ENCODE results near the gene GNB3.

GNB3 gene

DNA sequence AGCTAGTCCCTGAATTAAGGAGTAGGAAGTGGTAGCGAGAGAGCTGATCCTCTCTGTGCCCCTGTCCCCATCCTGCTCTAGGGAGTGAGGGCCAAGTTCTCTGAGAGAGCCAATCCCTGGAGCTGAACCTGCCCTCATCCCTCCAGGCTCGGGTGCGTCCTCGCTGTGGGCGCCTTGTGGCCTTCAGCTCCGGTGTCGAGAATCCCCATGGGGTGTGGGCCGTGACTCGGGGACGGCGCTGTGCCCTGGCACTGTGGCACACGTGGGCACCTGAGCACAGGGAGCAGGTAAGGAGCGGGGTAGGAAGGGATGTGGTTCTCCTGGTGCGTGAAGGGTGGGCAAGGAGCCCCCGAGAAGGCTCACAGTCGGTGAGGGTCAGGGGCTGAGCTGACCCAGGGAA, 1.9 kb upstream of the GNB3 start:
- DNase-seq = no peak

DNA sequence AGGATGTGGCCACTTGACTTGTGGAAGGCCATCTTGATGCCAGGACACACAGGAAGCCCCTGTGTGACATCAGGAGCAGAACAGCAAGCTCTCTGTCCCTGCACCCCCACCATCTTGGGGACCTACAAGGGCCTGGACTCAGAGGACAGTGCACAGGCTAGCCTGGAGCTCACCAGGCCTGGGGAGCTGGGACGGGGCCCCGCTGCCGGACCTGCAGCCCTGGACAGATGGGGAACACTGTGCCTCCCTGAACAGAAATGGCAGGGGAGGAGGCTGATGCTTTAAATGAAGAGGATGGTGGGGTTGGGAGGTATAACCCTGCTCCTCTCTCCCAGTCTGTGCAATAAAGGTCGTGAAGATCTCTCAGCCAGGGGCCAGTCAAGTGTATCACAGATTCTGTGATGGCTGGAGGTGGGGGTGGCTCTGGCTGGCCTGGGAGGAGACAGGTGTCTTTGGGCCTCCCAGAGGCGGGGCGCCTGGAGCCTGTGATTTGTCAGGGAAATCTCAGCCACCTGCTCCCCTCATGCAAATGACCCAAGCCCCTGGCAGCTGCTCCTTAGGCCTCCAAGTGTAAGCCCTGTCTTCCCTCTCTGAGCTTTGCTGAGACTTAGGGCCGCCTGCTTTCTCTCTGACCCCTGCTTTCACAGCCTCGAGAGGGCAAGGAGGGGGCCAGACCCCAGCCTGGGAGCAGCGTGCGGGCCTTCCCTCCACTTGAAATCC, 1.1 kb upstream of the GNB3 start:
- DNase-seq = no peak

DNA sequence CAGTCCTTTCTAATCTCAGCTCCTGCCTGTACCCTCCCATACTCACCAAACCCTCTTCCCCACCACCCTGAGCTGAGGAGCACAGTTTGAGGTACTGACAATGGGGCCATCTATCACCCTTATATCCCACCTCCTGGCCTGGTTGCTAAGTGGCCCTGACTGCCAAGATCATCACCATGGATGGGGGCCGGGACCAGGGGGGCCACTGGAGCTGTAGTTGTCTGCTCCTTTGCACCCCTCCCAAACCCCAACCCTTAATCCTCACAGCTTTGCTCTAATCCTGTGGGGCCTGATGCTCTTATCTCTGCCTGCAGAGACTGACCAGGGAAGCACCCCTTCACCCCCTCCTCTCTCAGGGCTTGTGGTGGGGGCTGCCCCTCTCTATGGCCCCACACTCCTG, 395 bp upstream of the GNB3 start:
- DNase-seq = no peak

DNA sequence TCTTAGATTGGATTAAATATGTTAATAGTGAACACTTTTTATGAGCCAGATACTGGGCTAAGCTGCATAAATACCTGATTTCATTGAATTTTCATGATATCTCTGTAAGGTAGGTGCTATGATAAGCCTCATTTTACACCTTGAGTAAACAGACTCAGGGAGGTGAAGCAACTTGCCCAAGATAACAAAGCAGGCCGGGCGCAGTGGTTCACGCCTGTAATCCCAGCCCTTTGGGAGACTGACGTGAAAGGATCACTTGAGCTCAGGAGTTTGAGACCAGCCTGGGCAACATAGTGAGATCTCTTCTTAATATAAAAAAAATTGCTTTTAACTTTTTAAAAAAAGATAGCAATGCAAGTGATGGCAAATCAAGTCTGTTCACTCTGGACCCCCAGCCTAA, 1.4 kb downstream of the GNB3 start:
- no peak for DNase-seq

DNA sequence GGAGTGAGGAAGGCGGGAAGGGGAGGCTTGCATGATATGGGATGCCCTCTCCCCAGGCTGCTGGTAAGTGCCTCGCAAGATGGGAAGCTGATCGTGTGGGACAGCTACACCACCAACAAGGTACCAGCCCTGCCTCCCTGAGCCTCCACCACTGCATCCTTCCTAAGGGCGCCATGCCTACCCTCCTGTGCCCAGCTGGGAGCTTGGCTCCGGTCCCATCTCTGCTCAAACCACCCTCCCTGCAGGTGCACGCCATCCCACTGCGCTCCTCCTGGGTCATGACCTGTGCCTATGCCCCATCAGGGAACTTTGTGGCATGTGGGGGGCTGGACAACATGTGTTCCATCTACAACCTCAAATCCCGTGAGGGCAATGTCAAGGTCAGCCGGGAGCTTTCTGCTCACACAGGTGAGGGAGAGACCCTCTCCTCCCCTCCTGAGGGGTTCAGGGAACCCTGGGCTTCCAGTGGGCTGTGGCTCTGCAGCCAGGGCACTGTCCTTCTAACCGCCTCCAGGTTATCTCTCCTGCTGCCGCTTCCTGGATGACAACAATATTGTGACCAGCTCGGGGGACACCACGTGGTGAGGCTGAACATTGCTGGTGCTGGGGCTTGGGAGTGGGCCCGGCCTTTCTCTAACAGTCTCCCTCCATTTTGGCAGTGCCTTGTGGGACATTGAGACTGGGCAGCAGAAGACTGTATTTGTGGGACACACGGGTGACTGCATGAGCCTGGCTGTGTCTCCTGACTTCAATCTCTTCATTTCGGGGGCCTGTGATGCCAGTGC, 2.6 kb downstream of the GNB3 start:
- no peak for DNase-seq

DNA sequence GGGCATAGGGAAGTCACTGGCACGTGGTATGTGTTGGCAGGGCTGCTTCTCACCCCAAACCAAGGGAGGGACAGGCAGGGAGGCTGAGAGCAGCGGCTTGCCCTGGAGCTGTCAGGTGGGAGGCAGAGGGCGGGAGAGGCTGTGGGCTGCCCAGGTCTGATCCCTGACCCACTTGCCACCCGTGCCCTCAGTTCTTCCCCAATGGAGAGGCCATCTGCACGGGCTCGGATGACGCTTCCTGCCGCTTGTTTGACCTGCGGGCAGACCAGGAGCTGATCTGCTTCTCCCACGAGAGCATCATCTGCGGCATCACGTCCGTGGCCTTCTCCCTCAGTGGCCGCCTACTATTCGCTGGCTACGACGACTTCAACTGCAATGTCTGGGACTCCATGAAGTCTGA, 4.7 kb downstream of the GNB3 start:
- DNase-seq = no peak

DNA sequence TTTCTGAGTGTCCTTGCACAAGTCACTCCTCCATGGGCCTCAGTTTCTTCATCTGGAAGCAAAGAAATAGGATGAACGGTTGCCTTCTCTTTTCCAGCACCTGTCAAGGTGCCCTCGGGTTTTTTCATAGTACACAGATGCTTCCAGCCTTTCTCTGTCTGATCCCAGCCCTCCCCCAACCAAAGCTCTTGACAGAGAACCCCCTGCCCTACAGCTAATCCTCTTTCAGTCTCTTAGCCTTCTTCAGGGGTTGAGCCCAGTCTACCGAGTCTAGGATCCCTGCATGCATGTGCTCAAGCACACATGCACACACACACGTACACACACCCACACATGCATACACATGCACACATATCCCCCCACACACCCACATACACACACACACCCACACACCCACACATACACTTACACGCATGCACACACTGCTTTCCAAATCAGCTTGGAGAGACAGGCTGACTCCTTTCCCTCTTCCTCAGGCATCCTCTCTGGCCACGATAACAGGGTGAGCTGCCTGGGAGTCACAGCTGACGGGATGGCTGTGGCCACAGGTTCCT, 5.7 kb downstream of the GNB3 start:
- DNase-seq = no peak

DNA sequence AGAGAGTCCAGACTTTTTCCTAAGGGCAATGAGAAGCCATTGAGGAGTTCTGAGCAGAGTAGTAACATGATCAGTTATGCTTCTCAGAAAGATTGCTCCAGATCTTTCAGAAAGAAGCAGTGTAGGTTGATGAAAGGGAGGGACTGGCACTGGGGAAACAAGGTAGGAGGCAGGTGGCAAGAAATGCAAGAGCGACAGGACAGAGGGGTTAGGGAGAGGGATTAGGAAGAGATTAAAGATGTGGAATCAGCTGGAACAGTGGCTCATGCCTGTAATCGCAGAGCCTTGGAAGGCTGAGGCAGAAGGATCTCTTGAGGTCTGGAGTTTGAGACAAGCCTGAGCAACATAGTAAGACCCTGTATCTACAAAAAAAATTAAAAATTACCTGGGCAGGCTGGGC, 7.0 kb downstream of the GNB3 start:
- DNase-seq = no peak

DNA sequence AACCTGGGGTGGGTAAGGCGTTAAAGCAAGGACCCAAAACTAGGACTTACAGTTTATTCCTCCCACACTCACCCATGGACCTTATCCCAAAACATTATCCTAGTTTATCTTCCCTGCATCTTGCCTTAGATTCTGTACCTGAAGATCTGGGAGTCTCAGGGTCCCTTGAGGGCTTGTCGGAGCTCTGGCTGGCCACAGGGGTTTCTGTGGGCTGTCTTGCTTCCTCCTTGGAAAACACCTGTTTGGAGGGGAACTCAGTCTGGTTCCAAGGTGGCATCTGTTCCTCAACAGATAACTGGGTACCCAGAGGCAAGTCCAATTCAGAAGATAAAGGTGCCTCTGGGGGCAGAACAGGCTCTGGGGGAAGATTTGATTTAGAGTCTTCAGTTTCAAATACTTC, 8.7 kb downstream of the GNB3 start:
- no peak for DNase-seq

DNA sequence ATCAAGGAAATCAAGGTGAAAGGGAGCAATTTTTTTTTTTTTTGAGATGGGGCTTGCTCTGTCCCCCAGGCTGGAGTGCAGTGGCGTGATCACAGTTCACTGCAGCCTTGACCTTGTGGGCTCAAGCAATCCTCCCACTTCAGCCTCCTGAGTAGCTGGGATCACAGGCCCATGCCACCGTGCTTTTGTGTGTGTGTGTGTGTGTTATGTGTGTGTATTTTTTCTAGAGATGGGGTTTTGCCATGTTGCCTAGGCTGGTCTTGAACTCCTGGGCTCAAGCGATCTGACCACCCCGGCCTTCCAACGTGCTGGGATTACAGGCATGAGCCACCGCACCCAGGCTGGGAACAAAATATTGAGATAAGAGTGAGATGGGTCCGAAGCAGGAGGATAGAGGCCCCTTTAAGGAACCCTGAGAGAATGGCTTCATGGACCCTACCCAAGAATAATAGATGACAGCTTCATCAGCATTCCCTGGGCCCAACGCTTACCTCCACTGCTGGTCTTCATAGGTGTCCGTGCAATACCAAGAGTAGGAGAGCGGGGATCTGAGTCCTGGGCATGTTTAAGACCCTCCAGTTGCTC, 9.3 kb downstream of the GNB3 start:
- DNase-seq = no peak

DNA sequence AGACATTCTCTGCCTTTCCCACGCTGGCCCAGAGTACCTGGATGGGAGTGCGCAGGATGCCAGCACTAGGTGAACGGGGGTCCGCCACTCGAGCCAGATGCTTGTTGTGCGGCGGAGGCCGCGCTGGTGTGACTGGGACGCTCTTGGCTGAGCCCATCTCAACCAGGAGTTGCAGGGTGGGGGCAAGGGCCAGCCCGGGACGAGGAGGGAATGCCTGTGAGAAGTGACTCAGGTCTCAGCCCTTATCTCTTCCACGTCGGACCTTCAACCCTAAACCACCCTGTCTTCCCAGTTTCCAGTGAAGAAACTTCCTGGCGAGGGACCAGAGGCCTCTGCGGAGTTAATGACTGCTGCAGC, 10.0 kb downstream of the GNB3 start:
- DNase-seq = no peak

DNA sequence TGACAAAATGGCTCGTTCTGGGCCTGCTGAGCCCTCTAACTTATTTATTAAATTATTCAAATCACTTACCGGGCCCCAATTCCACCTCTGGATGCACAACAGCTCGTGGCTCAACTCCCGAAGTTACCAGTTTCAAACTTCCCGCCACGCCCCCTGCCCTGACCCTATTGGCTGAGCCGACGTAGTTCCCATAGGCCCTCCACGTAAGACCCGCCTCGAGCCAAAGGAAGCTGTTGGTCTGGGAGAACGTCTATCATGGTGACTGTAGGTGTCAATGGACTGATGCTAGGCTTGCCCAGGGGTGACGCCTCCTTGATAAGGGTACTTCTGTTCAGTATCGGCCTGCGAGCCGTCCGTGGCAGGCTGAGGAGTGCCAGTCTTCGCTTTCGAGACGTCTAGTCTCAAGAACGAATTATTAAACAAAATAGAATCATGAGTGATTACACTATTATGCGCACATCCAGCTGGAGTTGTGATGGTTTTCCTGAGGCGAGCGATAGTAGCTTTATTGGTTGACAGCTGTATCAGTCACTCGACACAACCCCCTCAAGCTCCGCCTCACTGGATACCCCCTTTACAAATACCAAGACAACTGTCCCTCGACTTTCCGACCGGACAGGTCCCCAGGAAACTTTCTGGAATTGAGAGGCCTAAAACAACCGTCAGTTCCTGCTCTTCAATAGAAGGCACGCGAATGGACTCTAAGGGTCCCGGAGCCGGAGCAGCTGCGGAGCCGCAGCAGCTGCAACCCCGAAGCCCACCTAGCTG, 10.6 kb downstream of the GNB3 start, which contains the start of gene CDCA3:
Gene CDCA3 (minus strand): TSS at position 134 of the 768 bp plus-strand sequence. CDS start 334 bp downstream, outside the sequence.
- DNase-seq = peak; percentile 74 to 100 (median 89)

DNA sequence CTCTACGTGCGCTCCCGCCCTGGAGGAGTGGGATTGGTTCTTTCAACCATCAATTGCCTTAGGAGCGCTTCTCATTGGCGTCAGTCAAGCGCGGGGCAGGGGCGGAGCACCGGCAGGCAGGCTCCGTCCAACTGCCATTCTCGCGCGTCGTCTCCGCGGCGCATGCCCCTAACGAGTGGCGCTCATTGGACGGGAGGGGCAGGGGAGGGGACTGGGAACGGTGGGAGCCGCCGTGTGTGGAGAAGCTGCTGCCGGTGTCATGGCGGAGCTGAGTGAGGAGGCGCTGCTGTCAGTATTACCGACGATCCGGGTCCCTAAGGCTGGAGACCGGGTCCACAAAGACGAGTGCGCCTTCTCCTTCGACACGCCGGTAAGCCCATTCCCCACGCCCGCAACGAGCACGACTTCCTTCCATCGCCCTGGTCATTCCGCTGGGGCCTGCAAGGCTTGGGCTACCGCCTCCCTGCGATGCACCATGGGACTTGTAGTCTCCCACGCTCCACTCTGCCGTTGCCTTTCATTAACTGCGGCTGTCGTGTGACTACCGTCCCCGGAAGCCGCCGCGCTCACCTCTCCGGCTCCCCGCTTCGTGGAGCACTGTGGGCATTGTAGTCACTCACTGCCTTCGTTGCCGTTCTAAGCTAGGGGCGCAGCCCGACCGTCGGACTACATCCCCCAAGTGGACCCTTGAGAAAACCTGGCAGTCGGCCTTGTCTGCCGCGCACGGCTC, 11.4 kb downstream of the GNB3 start, which contains the start of gene USP5:
Gene USP5 (plus strand): TSS at position 230 of the 730 bp plus-strand sequence. CDS start 30 bp downstream, at position 260.
- DNase-seq = peak; percentile 95 to 100 (median 98)

DNA sequence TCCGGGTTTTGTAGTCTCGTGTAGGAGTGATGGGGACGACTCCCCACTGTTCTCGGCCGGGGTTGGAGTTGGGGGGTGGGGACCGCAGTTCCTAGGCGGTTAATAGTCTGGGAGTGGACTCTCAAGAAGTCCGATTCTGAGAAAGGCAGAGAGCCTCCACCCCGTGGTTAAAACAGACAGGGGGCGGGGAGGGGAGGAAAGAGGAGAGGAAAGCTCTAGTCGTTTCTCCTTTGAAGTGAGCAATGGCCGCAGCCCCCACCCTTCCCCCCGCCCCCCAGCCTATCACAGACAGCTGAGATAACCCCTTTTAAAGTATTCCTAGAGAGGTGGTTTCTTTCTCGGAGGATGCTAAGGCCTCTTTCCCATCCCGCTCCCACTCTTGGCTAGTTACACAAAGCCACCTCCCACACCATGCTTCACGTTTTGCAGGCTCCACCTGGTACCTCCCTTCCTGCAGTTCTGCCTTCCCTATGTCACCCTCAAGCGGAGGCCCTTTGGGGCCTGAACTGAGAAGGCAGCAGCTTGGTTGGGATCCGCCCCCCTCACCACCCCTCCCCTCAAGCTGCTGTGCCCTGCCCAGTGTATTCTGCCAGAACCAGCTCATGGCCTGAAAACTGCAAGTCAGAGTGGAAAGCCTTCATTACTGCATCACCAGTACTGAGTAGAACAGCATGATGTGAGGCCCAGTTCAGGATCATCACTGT, 12.1 kb downstream of the GNB3 start:
- DNase-seq = peak in 4 of 5 experiments; percentile 13 to 91 (median 66)

DNA sequence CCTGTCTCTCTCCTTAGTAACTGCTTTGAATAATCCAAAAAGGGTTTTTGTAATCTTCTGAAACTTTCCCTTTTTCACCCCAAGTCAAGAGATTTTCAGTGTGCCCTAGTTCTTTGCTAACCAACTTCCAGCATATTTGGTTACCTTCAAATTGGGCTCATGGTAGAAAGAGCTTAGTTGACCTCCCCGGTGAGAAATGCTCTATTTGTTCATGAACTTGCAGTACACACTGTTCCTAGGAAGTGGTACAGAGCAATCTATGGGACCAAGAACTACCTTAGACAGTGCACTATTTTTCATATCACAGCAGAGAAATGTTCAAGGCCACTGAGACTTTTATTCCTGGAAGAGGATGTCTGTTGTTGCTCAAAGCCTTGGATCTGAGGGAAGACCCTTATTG, 12.9 kb downstream of the GNB3 start:
- DNase-seq = no peak

DNA sequence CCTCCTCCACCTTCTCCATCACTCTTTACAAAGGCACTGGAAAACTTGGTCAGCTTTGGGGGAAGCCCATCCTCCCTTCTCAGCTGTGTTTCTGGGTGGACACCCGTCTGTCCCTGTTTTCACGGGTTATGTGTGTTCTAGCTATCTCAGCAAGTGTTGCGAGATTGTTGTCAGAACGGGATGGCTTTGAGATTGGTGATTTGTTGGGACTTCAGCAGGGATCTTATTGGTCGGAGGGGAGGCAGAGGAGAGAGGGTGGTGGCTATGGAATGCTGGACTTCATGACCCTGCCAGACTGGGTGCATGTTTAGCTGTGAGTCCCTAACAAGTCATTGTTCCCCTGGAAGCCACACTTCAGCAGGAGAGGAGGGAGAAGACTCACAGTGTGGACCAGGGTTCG, 13.3 kb downstream of the GNB3 start:
- no peak for DNase-seq

DNA sequence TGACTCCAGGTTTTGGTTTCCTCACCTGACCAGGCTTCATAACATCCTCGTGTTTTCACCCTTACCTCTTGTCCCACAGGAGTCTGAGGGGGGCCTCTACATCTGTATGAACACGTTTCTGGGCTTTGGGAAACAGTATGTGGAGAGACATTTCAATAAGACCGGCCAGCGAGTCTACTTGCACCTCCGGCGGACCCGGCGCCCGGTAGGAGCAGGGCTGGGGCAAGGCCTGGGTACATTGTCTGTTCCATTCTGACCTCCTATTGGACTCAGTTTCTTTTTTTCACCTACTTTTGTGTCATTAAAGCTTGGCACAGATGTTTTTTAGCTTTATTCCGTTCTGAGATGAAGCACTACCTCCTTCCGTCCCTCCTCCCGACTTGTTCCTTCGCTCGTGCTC, 14.6 kb downstream of the GNB3 start:
- no peak for DNase-seq

DNA sequence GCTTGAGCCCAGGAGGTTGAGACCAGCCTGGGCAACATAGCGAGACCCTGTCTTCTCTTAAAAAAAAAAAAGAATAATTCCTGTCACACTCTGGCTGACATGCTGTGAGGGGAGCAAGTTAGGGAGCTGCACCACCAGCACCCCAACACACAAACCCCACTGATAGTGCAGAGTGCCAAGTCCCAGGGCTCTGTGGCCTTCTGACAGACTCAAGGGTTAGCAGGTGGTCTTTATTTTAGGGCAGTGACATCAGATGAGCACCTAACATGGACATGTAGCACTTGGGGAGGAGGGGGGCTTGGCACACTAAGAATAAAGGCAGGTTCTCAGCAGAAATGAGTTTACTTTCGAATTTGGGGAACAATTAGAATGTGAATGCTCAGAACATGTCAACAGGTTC, 18.1 kb downstream of the GNB3 start:
- no peak for DNase-seq

DNA sequence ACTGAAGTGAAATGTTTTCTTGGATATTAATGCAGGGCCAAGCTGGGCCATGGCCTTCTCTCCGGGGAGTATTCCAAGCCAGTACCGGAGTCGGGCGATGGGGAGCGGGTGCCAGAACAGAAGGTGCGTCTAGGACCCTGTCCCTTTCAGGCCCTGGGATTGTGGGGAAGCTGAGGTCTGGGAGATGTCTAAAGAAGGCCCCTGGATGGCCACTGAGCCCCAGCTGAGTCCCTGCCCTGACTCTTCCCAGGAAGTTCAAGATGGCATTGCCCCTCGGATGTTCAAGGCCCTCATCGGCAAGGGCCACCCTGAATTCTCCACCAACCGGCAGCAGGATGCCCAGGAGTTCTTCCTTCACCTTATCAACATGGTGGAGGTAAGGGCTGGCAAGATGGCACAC, 19.4 kb downstream of the GNB3 start:
- DNase-seq = no peak

DNA sequence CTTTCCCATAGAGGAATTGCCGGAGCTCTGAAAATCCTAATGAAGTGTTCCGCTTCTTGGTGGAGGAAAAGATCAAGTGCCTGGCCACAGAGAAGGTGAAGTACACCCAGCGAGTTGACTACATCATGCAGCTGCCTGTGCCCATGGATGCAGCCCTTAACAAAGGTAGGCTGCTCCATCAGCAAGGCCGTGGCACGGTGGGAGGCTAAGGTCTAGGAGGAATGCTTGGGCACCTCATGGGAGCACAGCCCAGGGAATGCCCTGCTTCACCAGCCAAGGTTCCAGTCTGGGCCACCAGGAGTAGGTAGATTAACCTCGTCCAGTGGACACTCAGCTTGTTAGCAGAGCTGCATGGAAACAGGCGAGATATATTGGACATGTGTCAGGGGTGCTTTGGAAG, 20.2 kb downstream of the GNB3 start:
- DNase-seq = no peak

DNA sequence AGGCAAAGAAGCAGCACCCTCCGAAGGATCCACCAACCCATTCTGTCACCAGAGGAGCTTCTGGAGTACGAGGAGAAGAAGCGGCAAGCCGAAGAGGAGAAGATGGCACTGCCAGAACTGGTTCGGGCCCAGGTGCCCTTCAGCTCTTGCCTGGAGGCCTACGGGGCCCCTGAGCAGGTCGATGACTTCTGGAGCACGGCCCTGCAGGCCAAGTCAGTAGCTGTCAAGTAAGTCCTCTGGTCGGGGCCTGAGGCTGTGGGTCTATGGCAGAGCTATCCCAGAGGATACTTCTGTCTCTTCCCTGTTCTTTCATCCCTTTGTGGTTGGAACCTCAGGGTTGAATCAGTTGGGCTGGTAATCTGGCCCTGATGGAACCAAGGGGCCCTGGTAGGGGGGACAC, 20.7 kb downstream of the GNB3 start:
- DNase-seq = no peak

All from T-helper 2 cell (primary cell).